NCI-H2171 treated with DMSO at 0.1 percent for 48 hours (cell line): ENCODE measurements around the gene RTKN2.

ENCODE experiments used
- DNase-seq: peaks from one replicate; lab custom pipeline; 2025; lab: John Stamatoyannopoulos, UW

Gene RTKN2

DNA sequence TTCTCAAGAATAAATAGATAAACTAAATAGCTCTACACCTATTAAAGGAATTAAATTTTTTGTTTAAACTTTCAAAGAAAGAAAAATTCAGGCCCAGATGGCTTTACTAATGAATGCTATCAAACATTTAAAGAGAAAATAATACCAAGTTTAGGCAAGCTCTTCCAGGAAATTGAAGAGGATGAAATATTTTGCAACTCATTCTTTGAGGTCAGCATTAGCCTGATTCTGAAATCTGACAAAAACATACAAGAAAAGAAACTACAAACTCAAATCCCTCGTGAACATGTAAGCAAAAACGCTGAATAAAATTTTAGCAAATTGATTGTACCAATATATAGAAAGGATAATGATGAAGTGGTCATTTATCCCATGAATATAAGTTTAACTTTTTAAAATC lies 93.4 kb downstream of the RTKN2 start:
- DNase-seq: no peak

DNA sequence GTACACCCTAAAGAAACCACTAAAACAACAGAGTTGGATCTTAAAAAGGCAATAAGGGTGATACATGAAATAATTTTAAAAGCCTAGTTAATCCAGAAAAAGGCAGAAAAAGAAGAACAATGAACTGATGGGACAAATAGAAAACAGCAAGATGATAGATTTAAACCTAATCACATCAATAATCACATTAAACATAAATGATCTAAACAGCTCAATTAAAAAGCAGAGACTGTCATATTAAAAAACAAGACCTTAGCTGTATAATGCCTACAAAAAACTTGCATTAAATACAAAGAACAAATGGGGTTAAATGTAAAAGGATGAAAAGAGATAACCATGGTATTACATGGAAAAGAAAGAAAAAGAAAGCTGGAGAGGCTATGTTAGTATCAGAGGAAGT lies 96.2 kb downstream of the RTKN2 start:
- no peak for DNase-seq

DNA sequence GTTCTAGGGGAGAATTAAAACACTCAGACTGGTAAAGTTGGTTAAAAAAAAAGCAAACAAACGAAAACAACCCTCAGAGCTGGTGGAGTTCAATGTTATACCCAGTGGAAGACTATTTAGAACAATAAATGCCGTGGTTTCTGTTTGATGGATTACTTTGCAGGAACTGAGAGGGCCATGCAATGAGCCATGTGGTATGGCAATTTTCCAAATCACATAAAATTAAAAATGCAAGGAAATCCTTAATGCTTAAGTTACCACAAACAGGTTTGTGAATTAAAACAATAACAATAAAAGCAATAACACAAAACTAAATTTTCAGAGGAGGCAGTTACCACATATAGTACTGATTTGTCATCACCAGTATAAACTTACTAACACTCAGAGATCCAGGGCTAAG lies 96.9 kb downstream of the RTKN2 start:
- no peak for DNase-seq

DNA sequence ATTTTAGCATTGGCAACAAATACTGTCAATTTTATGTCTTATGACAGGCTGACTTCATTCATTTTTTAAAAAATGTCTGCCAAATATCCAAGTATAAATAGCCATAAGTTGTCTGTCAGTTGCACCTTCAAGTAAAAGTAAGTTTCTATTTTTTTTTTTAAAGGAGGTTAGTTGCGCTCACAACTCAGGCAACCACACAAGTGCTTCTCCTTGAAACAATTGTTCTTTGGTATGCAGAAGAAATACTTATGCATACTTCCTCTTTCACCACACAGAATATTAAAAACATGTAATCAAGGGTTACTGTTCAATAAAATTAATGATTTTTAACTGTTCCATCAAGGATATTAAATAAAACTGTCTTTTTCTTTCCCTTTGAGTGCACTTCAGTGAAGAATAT lies 97.9 kb downstream of the RTKN2 start:
- no peak for DNase-seq

DNA sequence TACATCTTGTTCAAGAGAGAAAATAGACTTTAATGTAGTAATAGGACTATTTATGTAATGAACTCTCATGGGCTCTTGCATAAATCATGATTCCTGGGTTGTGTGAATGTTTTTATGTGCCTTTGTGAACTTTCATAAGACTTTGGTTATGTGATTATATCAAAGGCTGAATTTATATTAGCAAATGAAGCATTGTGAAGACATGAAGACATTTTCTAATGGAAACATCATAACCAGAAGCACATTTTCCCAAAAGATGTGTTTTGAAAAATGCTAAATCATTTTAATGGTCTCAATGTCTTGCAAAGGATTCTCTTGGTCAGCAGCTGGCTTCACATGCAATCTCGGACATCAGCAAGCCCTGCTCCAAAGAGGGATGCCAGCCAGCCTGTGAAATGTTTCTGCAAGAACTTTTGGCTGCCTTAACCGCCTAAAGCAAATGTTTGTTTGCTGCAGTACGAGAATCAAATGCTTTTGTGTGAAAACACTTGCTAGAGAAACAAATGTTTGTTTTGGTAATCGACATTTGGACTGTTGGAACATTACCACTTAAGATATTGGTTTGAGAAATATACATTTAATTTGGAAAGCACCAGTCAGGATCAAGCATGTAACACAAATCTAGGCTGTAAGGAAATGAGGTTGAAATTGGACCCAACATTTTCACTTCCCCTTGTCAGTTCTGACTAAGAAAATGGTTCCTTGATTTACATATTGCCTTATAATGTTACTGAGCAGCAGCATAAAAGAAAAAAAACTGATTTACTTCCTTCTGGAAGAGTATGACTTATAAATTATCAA lies 102.1 kb downstream of the RTKN2 start:
- no peak for DNase-seq

DNA sequence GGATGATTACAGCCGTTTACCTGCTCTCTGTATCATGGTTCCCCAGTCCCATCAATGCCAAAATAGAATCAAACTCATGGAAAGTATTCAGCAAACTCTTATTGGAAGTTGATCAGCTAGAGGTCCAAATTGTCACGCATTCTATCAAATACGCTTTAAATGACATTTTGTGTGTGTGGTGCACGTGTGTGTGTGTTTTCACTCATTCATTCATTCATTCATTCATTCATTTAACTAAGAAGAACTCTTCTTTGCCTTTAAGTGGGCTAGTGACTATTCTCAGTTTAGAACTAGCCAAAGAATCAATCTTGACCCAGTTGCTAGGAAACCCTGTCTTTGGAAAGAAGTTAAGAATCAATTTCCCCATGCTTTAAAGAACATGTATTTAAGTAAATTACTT lies 102.8 kb downstream of the RTKN2 start:
- no peak for DNase-seq

DNA sequence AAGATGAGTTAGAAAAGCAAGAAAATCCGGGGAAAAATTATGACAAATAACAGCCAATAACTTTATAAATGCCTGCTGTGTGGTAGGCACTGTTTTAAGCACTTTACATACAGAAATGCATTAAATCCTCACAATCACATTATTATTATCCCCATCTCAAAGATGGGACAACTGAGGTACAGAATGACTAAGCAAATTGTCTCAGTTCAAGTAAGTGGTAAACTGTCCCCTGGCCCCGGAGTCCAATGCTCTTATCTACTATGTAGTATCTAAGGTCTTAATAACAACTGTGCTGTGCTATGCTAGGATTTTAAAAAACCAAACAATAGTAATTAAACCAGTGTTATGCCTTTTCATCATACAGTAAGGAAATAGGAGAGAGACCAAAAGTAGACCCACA lies 105.6 kb downstream of the RTKN2 start:
- DNase-seq: no peak

DNA sequence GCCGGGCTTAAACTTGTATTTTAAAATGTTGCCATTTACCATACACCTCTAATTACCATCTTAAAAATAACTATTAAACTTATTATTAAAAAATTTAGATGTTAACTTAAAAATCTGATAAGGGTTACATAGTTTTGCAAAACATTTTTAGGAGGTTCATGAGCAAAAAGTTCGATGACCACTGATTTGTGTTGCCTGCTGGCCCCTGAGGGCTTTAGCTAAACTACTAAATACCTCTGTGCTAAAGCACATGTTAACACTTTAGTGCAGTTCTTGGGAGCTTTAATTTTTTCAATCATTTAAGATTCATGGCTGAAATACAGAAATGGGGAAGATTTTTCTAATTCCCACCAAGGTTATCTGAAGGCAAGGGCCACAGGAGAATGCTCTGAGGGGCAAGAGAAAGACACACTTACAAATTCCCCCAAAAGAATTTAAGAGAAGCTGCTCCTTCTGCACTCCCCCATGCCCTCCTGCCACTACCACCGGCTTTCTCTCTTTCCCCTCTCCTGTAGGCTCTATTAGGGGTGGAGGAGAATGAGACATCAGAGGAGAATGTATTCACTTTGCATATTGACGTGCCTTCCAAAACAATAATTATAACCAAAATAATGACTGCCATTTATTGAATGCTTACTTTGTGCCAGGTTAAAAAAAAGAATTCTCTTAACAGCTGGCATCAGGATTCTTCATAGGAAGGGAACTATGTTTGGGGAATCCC lies 106.2 kb downstream of the RTKN2 start:
- DNase-seq: no peak

DNA sequence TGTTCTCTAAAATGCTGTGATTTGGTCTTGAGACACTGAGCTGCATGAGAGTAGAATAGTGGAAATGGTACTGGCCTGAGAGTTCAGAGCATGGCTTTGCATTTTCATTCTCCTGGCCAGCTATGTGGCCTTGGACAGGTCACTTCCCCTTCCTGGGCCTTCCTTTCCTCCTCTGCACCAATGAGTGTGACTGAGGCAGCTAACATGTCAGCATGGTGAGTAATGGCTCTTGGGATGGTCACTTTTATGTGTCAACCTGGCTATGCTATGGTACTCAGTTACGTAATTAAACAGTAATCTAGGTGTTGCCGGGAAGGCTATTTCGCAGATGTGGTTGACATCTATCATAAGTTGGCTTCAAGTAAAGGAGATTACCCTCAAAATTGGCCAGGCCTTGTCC lies 109.3 kb downstream of the RTKN2 start:
- DNase-seq: no peak

DNA sequence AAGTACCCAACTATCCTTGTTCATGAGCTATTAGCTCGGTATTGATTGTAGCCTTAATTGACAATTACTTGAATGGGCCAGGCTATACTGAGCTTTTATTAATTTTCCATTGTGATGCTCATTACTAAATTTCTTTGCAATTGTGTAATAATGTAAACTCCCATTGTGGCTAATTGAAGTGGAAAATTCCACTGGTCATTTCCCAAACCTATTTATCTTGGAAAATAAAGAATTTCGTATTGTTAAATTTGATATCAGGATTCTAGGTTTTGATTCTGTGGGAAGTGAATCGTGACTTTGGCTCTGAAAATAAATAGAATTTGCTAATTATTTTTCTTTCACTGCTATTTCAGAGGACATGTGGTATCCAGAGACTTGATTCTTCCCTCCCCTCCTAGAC lies 111.0 kb downstream of the RTKN2 start:
- DNase-seq: no peak

DNA sequence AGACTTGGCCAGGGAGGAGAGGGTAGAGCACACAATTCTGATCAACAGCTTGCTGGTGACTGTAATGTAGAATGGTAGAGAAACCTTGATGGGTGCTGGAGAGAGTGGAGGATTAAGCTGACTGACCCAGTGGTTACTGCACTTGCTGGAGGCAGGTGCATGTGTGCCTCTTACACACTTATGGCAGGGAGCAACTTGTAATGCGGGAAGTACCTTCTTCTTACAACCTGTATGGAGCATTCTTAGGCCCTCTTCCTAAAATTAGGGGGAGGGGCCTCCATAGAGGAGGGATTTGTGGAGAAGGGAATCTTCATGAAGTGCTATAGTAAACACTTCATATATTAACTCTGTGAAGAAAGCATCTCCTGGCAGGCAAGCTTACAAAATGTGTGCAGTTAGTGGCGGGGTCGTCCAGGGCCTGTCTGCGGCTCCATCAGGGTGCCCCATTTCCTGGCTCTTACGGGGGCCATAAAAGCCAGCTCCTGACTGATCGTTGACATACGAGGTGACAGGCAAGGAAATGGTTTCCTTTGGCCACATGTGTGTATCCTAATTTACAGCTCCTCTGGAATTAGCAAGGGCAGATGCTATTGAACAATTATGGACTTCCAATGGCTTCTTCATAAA lies 113.5 kb downstream of the RTKN2 start:
- DNase-seq: no peak

DNA sequence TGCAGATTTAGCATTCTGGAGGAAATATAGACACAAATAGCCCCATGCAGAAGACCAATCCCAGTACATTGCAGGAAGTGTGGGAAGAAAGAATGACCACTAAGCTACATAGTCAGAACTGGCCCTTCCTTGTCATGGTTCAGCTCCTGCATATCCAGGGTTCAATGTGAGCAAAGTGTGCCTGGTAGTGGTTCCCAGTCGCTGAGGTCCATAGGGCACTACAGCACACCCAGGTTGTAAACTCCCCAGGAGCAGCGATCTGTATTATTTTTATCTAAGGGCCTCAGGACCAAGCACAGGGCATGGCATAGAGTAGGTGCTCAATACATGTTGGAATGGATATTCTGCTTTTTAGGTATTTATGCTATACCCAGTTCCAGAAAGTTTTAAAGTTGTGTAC lies 114.4 kb downstream of the RTKN2 start:
- DNase-seq: no peak

DNA sequence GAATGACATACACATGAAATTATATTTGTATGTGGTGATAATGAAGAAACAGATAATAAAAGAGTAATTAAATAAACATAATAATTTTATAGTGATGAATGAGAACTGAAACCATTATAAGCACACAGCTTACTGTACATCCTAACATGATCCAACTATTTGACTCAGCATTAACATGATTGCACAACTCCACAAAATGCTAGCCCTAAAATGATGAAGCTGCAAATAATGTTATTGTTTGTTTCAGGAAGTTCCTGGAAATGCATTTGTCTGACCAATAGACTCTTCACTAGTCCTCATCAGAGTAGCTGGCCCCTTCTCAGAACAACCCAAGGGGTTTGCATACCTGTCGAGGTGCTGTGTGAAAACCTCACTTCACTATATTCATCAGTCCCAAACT lies 115.5 kb downstream of the RTKN2 start:
- DNase-seq: no peak

DNA sequence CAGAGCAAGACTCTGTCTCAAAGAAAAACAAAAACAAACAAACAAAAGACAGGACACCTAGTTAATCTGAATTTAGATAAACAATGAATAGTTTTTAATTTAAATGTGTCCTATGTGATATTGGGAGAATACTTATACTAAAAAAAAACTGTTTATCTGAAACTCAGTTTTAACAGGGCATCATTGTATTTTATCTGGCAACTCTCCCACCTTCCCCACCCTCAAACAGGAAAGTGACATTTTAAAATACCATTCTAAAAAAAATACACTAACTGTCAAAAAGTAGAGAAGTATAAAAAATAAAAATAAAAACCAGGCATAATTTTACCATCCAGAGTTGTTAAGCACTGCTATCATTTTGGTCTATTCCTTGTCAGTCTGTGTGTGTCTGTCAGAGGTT lies 119.0 kb downstream of the RTKN2 start:
- DNase-seq: no peak

DNA sequence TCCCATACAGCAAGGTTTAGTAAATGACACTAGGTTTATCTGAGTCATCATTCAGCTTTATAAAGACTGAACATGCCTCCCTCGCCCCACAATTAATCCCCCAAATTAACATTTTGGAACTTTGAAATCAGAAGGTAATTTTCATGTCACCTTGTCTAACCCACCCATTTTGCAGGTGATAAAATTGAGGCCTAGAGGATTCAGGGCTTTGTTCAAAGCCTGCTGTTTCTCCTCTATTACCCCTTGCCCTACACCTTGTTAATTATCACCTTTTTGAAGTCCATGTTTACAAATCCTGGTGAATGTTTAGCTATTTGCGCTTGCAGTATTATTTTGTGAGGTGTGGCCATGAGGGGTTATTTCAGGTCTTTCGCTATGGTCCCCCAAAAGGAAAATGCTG lies 120.5 kb downstream of the RTKN2 start:
- no peak for DNase-seq

DNA sequence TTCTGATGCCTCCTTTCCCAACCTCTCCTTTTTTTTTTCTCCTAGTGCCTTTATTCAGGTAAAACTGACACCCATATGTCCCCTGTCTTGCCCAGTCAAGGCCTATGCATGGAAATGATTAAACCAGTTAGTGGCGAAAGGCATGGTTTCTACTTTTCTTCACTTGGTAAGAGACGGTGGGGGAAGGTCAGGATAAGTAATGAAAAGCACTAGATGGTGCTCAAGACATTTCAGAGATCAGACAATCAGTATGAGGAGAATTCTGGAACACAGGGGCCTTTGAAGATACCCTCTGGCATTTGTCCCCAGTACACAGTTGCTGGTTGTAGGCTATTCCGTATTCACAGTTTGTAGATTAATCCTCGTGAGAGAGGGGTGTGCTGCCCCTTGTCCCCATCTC lies 121.2 kb downstream of the RTKN2 start:
- no peak for DNase-seq

DNA sequence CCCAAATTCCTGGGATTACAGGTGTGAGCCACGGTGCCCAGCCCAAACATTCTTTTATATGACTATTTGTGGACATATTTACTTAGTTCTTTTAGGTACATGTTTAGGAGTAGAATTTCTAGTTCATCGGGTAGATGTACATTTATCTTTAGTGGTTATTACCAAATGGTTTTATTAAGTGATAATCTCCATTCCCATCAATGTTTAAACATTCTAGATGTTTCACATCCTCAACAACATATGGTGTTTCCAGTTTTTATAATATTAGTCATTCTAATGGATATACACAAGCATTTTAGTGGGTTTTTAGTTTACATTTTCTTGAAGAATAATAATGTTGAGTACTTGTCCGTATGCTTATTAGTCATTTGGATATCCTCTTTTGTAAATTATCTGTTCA lies 131.7 kb downstream of the RTKN2 start:
- no peak for DNase-seq

DNA sequence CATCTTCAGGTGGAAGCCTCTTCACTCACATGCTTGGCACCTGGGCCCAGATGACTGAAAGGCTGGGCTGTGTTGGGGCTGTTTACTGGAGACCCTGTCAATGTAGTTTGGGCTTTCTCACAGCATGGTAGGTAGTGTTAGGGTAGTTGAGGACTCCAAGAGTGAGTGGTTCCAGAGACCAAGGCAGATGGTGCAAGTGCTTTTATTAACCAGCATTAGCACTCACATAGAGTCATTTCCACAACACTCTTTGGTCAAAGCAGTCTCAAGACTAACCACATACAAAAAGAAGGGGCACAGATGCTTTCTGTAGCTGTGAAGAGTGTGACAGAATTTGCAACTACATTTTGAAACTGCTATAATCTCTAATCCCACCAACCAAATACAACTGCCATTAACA lies 135.0 kb downstream of the RTKN2 start:
- no peak for DNase-seq
